CD14-positive monocyte (primary cell): ENCODE measurements around the gene ATXN7L1. TPM values are rescaled to one million over a fixed set of nuclear protein-coding genes. Genes with fewer than 3 reads are reported as not detected.
A peak's percentile ranks its signal among the peaks of the same experiment; 100 is the strongest.

Experiments used
- DNase-seq, 3 donors: peaks; one replicate each; pipeline ENCODE4 v3.0.0-alpha.2; 2011 to 2022
- H2AFZ ChIP-seq: 2 replicates; pipeline ENCODE4 v1.6.0; 2012; ENCODE audit warnings: mild to moderate bottlenecking, low read depth, low read length, inconsistent platforms; ENCODE audit not compliant: insufficient read depth, poor library complexity, severe bottlenecking
- H3K27ac ChIP-seq, 2 donors: 1 replicate in 1 of 2; 2 replicates in 1 of 2; pipeline ENCODE4 v1.5.1; 2012 to 2013; ENCODE audit warnings: low read length in 2 of 2, control low read depth in 1 of 2, inconsistent platforms in 1 of 2, low read depth in 1 of 2, mild to moderate bottlenecking in 1 of 2
- H3K27me3 ChIP-seq, 2 donors: one replicate each; pipeline versions ENCODE4 v1.6.0 to v1.6.1; 2011 to 2013; ENCODE audit warnings: low read length in 2 of 2; ENCODE audit not compliant: control insufficient read depth in 2 of 2, insufficient read depth in 2 of 2
- H3K36me3 ChIP-seq, 2 donors: replicated peaks in 1 of 2; 1 replicate in 1 of 2; 2 replicates in 1 of 2; pipeline versions ENCODE4 v1.5.1 to v1.6.1; 2012 to 2013; ENCODE audit warnings: low read length in 2 of 2, control low read depth in 1 of 2, inconsistent platforms in 1 of 2, mild to moderate bottlenecking in 1 of 2; ENCODE audit not compliant: insufficient read depth in 2 of 2, control insufficient read depth in 1 of 2
- H3K4me1 ChIP-seq, 2 donors: 1 replicate in 1 of 2; 2 replicates in 1 of 2; pipeline versions ENCODE4 v1.5.1 to v1.6.1; 2012 to 2013; ENCODE audit warnings: low read length in 2 of 2, control low read depth in 1 of 2, inconsistent platforms in 1 of 2, mild to moderate bottlenecking in 1 of 2, moderate library complexity in 1 of 2; ENCODE audit not compliant: insufficient read depth in 2 of 2, control insufficient read depth in 1 of 2
- H3K4me2 ChIP-seq: replicated peaks from 2 replicates; pipeline ENCODE3; 2012; ENCODE audit warnings: low read length, moderate library complexity, mild to moderate bottlenecking; ENCODE audit not compliant: poor library complexity, severe bottlenecking; ENCODE audit errors: extremely low read depth
- H3K4me3 ChIP-seq, 3 experiments: fragments of 200-600 bp in 1 of 3; sonication (generic) in 1 of 3; replicated peaks in 1 of 3; 1 replicate in 2 of 3; 2 replicates in 1 of 3; pipeline ENCODE4 v1.5.1; 2011 to 2013; ENCODE audit warnings: low read length in 3 of 3, mild to moderate bottlenecking in 3 of 3, control low read depth in 2 of 3, low read depth in 2 of 3, inconsistent platforms in 1 of 3, moderate library complexity in 1 of 3
- H3K79me2 ChIP-seq: 2 replicates; pipeline ENCODE4 v1.6.0; 2012; ENCODE audit warnings: mild to moderate bottlenecking, control low read depth, inconsistent platforms, low read length, moderate library complexity; ENCODE audit not compliant: insufficient read depth
- H3K9ac ChIP-seq: 2 replicates; pipeline ENCODE4 v1.6.0; 2017; ENCODE audit warnings: low read length, mild to moderate bottlenecking; ENCODE audit not compliant: insufficient read depth, poor library complexity, severe bottlenecking
- H3K9me3 ChIP-seq, 2 donors: replicated peaks in 1 of 2; 1 replicate in 1 of 2; 2 replicates in 1 of 2; pipeline versions ENCODE4 v1.5.1 to v1.6.1; 2012 to 2013; ENCODE audit warnings: low read length in 2 of 2, control low read depth in 1 of 2; ENCODE audit not compliant: control insufficient read depth in 1 of 2, insufficient read depth in 1 of 2
- H4K20me1 ChIP-seq: 2 replicates; pipeline ENCODE4 v1.6.0; 2012; ENCODE audit warnings: mild to moderate bottlenecking, low read length, control low read depth, moderate library complexity; ENCODE audit not compliant: insufficient read depth
- H3K27ac Mint-ChIP-seq, 7 donors: one replicate each; pipeline ENCODE4 v1.8.0; 2020; ENCODE audit warnings: mild to moderate bottlenecking in 7 of 7, mixed read lengths in 7 of 7, moderate library complexity in 6 of 7, inconsistent platforms in 2 of 7
- H3K27me3 Mint-ChIP-seq, 3 donors: one replicate each; pipeline ENCODE4 v1.8.0; 2021 to 2022; ENCODE audit warnings: low read depth in 3 of 3, mild to moderate bottlenecking in 3 of 3, mixed read lengths in 3 of 3, moderate library complexity in 3 of 3, inconsistent platforms in 1 of 3
- H3K36me3 Mint-ChIP-seq, 2 donors: one replicate each; pipeline ENCODE4 v1.8.0; 2020; ENCODE audit warnings: mixed read lengths in 2 of 2, inconsistent platforms in 1 of 2, mild to moderate bottlenecking in 1 of 2
- H3K4me1 Mint-ChIP-seq: one replicate; pipeline ENCODE4 v1.8.0; 2020; ENCODE audit warnings: mild to moderate bottlenecking, mixed read lengths
- H3K4me3 Mint-ChIP-seq, 2 donors: one replicate each; pipeline ENCODE4 v1.8.0; 2020; ENCODE audit warnings: mild to moderate bottlenecking in 2 of 2, mixed read lengths in 2 of 2, moderate library complexity in 1 of 2
- H3K9me3 Mint-ChIP-seq, 7 donors: one replicate each; pipeline ENCODE4 v1.8.0; 2020 to 2022; ENCODE audit warnings: mixed read lengths in 7 of 7, mild to moderate bottlenecking in 6 of 7, moderate library complexity in 6 of 7, inconsistent platforms in 2 of 7
- CTCF ChIP-seq: fragments of 200-600 bp; IDR thresholded peaks from one replicate; pipeline ENCODE4 v1.8.0; 2022; ENCODE audit warnings: antibody characterized with exemption, mild to moderate bottlenecking
- WGBS: methylation state at CpG from one replicate; pipeline ENCODE4 v1.1.5; 2013; ENCODE audit warnings: missing lambda C conversion rate; ENCODE audit not compliant: insufficient coverage; 5-methylcytosine and 5-hydroxymethylcytosine counted together
- intact Hi-C, 2 donors: fragments of 100-400 bp; cut with micrococcal nuclease; formaldehyde crosslinking; loops; one replicate each; pipeline versions ENCODE4 v1.15.0 to v1.15.1; 2023
- polyA plus RNA-seq, 3 donors: library from polyadenylated mRNA; depleted of rRNA in 1 of 3; unstranded in 2 of 3; stranded (reverse) in 1 of 3; fragments of 300-500 nt in 2 of 3; fragments of >200 nt in 1 of 3; fragmentation: Illumina TruSeq in 2 of 3; gene quantifications; 1 replicate in 2 of 3; 2 replicates in 1 of 3; pipeline ENCODE4 v1.2.3, GENCODE V29; 2012 to 2021

ATXN7L1 gene
- polyA plus RNA-seq, 3 donors, result 4.5 to 12.2 (median 11.2) TPM

- no peak for TF ChIP-seq CTCF
- H3K4me2 ChIP-seq, result no peak overlapping the region
- no peaks in the 10 kb centered on the region for H3K27me3 ChIP-seq
- peaks cover 0 to 3% (median 1%) of the 10 kb centered on the region in 3 donors for H3K27me3 Mint-ChIP-seq
- H3K9me3 Mint-ChIP-seq, result no peaks in the 10 kb centered on the region
- DNase-seq, result no peak
- no peak overlapping the region for H2AFZ ChIP-seq
- H3K36me3 ChIP-seq, result peaks cover 0 to 16% of the 10 kb centered on the region in 2 donors
- H4K20me1 ChIP-seq, result no peaks in the 10 kb centered on the region
- H3K36me3 Mint-ChIP-seq, result peaks cover 16 to 23% of the 10 kb centered on the region in 2 donors
- no peaks in the 10 kb centered on the region for H3K9me3 ChIP-seq
- 83% methylated on average over 2 of the region's 4 CpGs for WGBS
- no peak overlapping the region for H3K27ac ChIP-seq
- no peak overlapping the region for H3K4me3 ChIP-seq
- peak overlapping the region in 1 of 7 donors; percentile 38 for H3K27ac Mint-ChIP-seq
- H3K4me3 Mint-ChIP-seq, result no peak overlapping the region
- H3K4me1 Mint-ChIP-seq, result peaks cover 12% of the 10 kb centered on the region
- intact Hi-C loops, result no loop called here
- no peak overlapping the region for H3K9ac ChIP-seq
- peaks cover 1 to 7% of the 10 kb centered on the region in 2 donors for H3K4me1 ChIP-seq
- H3K79me2 ChIP-seq, result no peaks in the 10 kb centered on the region
Measured at GRCh38 chr7:105748701-105749100, 127.7 kb downstream of the ATXN7L1 start.

- intact Hi-C loops, result no loop called here
- no peaks in the 10 kb centered on the region for H3K27me3 ChIP-seq
- peaks cover 26% of the 10 kb centered on the region for H3K4me1 Mint-ChIP-seq
- no peaks in the 10 kb centered on the region for H3K79me2 ChIP-seq
- no peak overlapping the region for H3K4me3 ChIP-seq
- DNase-seq, result no peak
- H3K4me3 Mint-ChIP-seq, result no peak overlapping the region
- TF ChIP-seq CTCF, result no peak
- H4K20me1 ChIP-seq, result peaks cover 11% of the 10 kb centered on the region
- peak overlapping the region in 2 of 7 donors; percentile 2 to 30 for H3K27ac Mint-ChIP-seq
- H3K4me2 ChIP-seq, result no peak overlapping the region
- no peak overlapping the region for H3K27ac ChIP-seq
- peaks cover 14 to 22% of the 10 kb centered on the region in 2 donors for H3K36me3 Mint-ChIP-seq
- peaks cover 0 to 10% of the 10 kb centered on the region in 2 donors for H3K36me3 ChIP-seq
- no peak overlapping the region for H3K9ac ChIP-seq
- peaks cover 12 to 20% of the 10 kb centered on the region in 2 donors for H3K4me1 ChIP-seq
- WGBS, result 98% methylated on average over 6 of the region's 7 CpGs
- no peaks in the 10 kb centered on the region for H3K9me3 ChIP-seq
- peaks cover 0 to 3% (median 1%) of the 10 kb centered on the region in 3 donors for H3K27me3 Mint-ChIP-seq
- no peaks in the 10 kb centered on the region for H3K9me3 Mint-ChIP-seq
- H2AFZ ChIP-seq, result no peak overlapping the region
Measured at GRCh38 chr7:105745681-105746330, 130.6 kb downstream of the ATXN7L1 start.
